HepG2 (cell line): ENCODE measurements around the gene ANKRD35. TPM values are rescaled to one million over a fixed set of nuclear protein-coding genes. Genes with fewer than 3 reads are reported as not detected.

Experiments
- FOXM1 ChIP-seq: sonication (generic); formaldehyde crosslinking; IDR thresholded peaks from 2 replicates; pipeline ENCODE4 v1.5.0; 2020; ENCODE audit warnings: missing genetic modification reagents
- GATA4 ChIP-seq: sonication (generic); IDR thresholded peaks from 2 replicates; pipeline ENCODE4 v1.6.1; 2016; ENCODE audit warnings: antibody characterized with exemption, low read depth, borderline replicate concordance
- HMGXB3 ChIP-seq: sonication (generic); formaldehyde crosslinking; IDR thresholded peaks from 2 replicates; pipeline ENCODE4 v1.4.0; 2020; ENCODE audit warnings: missing genetic modification reagents, borderline replicate concordance
- IKZF4 ChIP-seq: sonication (generic); formaldehyde crosslinking; IDR thresholded peaks from 2 replicates; pipeline ENCODE4 v1.5.1; 2020; ENCODE audit warnings: borderline replicate concordance, mild to moderate bottlenecking, low read depth, missing genetic modification reagents; ENCODE audit errors: not compliant biosample characterization
- ISL2 ChIP-seq: sonication (generic); formaldehyde crosslinking; IDR thresholded peaks from 2 replicates; pipeline ENCODE4 v1.5.0; 2020; ENCODE audit warnings: missing genetic modification reagents
- NFYB ChIP-seq: sonication (generic); formaldehyde crosslinking; IDR thresholded peaks from 2 replicates; pipeline ENCODE4 v1.4.0; 2020; ENCODE audit warnings: missing genetic modification reagents
- POLR2G ChIP-seq: fragments of 200-400 bp; formaldehyde crosslinking; IDR thresholded peaks from 2 replicates; pipeline ENCODE4 v1.6.1; 2018; ENCODE audit warnings: mild to moderate bottlenecking, low read depth, low read length, moderate library complexity
- SP2 ChIP-seq: sonication (generic); formaldehyde crosslinking; IDR thresholded peaks from 2 replicates; pipeline ENCODE4 v1.5.1; 2020; ENCODE audit warnings: mild to moderate bottlenecking, missing genetic modification reagents
- SYNCRIP ChIP-seq: fragments of 200-400 bp; formaldehyde crosslinking; IDR thresholded peaks from 2 replicates; pipeline ENCODE4 v1.6.1; 2018; ENCODE audit warnings: mild to moderate bottlenecking, low read depth, low read length; ENCODE audit not compliant: insufficient read depth
- ZNF253 ChIP-seq: sonication (generic); formaldehyde crosslinking; IDR thresholded peaks from 2 replicates; pipeline ENCODE4 v1.8.0; 2022; ENCODE audit warnings: mild to moderate bottlenecking, missing genetic modification reagents, borderline replicate concordance
- ZNF274 ChIP-seq: sonication (generic); formaldehyde crosslinking; IDR thresholded peaks from 2 replicates; pipeline ENCODE4 v1.5.1; 2020; ENCODE audit warnings: mild to moderate bottlenecking, missing genetic modification reagents
- ZNF354B ChIP-seq: sonication (generic); formaldehyde crosslinking; IDR thresholded peaks from 2 replicates; pipeline ENCODE4 v1.8.0; 2022; ENCODE audit warnings: mild to moderate bottlenecking, missing genetic modification reagents
- ZNF446 ChIP-seq: sonication (generic); formaldehyde crosslinking; IDR thresholded peaks from 2 replicates; pipeline ENCODE4 v1.5.0; 2020; ENCODE audit warnings: mild to moderate bottlenecking, missing genetic modification reagents
- ZNF746 ChIP-seq: sonication (generic); formaldehyde crosslinking; IDR thresholded peaks from 2 replicates; pipeline ENCODE4 v1.8.0; 2022; ENCODE audit warnings: mild to moderate bottlenecking, missing genetic modification reagents
- ZSCAN25 ChIP-seq: sonication (generic); formaldehyde crosslinking; IDR thresholded peaks from 2 replicates; pipeline ENCODE4 v1.8.0; 2022; ENCODE audit warnings: mild to moderate bottlenecking, missing genetic modification reagents
- ZSCAN31 ChIP-seq: sonication (generic); formaldehyde crosslinking; IDR thresholded peaks from 2 replicates; pipeline ENCODE4 v1.5.0; 2020; ENCODE audit warnings: low read depth, mild to moderate bottlenecking, missing genetic modification reagents
- polyA plus RNA-seq, 8 experiments: library from polyadenylated mRNA; depleted of rRNA in 3 of 8; stranded (reverse) in 7 of 8; unstranded in 1 of 8; fragments of >200 nt; fragmentation: Illumina TruSeq in 4 of 8; extraction: Trizol in 4 of 8; gene quantifications; 2 replicates each; pipeline versions ENCODE4 v1.2.1 to v1.2.3, GENCODE V29; 2011 to 2016; ENCODE audit warnings: low read depth in 4 of 8, missing spikeins in 1 of 8, mixed read lengths in 1 of 8; ENCODE audit not compliant: insufficient read depth in 1 of 8
- total RNA-seq, 5 experiments: library from RNA; depleted of rRNA; stranded (reverse); fragments of >200 nt; fragmentation: Illumina TruSeq; extraction: Trizol; gene quantifications; 2 replicates each; pipeline ENCODE4 v1.2.3, GENCODE V29; 2016; ENCODE audit warnings: low read depth in 1 of 5
- TF ChIP-seq, protein P1 (sequence below), 2 experiments: fragments of 450-650 bp in 1 of 2; sonication (generic) in 1 of 2; formaldehyde crosslinking; IDR thresholded peaks; 2 replicates each; pipeline versions ENCODE4 v1.5.0 to v1.8.0; 2020 to 2022; ENCODE audit warnings: mild to moderate bottlenecking in 1 of 2, missing genetic modification reagents in 1 of 2
- TF ChIP-seq, protein P2 (sequence below): sonication (generic); formaldehyde crosslinking; IDR thresholded peaks from 2 replicates; pipeline ENCODE4 v1.9.0; 2021; ENCODE audit warnings: mild to moderate bottlenecking, missing genetic modification reagents

The ANKRD35 gene
- total and polyA plus RNA-seq, 2 of the 13 experiments (the other 11 are each of a cell fraction or from before 2014, with no cell fraction given): 0.02 TPM; not detected in 1

DNA sequence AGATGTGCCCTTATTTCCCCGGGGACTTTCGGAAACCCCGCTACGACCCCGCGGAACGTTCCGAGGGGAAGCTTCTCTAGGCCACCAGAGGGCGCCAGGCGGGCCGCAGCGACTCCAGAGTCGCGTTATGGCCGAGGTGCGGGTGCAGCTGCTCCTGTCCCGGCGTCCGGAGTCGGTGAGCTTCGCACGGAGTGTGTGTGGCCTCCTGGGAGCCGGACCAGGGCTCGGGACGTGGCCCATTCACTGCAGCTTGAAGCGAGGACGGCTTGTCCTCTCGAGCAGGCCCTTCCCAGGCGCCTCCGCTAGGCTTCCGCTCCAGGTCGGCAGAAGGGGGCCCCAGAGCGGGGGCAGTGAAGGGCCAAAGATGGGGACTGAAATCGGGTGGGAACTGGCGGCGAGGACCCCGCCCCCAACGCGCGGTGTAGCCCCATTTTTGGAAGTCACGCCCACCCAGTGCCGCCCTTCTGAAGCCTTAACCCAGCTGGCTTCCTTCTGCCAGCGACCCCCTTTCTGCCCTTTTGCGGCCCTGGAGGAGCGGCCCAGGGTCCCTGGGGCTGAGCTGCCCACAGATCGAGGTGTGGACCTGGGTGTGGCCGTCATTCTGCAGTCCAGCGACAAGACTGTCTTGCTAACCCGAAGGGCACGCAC is 40.0 kb downstream of the ANKRD35 start, which contains the start of gene NUDT17 (continued):
- TF ChIP-seq HMGXB3 (CRISPR knock-in tag) (no peak), ZSCAN25 (no peak), POLR2G (peak; percentile 58; the same call in 1 of the 2 replicates), IKZF4 (CRISPR knock-in tag) (no peak), ZSCAN31 (0 out of 2 replicates have a peak, but pooled peaks have one; percentile 54), NFYB (0 out of 2 replicates have a peak, but pooled peaks have one; percentile 10), ZNF274 (CRISPR knock-in tag) (no peak), GATA4 (no peak), SP2 (CRISPR knock-in tag) (no peak), SYNCRIP (no peak), ZNF253 (no peak), ZNF746 (CRISPR knock-in tag) (0 out of 2 replicates have a peak, but pooled peaks have one; percentile 36), ZNF354B (CRISPR knock-in tag) (no peak), FOXM1 (CRISPR knock-in tag) (no peak), ZNF446 (CRISPR knock-in tag) (no peak), ISL2 (CRISPR knock-in tag) (0 out of 2 replicates have a peak, but pooled peaks have one; percentile 42)
- TF ChIP-seq, protein P1, sequence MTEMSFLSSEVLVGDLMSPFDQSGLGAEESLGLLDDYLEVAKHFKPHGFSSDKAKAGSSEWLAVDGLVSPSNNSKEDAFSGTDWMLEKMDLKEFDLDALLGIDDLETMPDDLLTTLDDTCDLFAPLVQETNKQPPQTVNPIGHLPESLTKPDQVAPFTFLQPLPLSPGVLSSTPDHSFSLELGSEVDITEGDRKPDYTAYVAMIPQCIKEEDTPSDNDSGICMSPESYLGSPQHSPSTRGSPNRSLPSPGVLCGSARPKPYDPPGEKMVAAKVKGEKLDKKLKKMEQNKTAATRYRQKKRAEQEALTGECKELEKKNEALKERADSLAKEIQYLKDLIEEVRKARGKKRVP (CRISPR knock-in tag; IDR thresholded peaks at IDR 0.05): no peak
- TF ChIP-seq, protein P2, sequence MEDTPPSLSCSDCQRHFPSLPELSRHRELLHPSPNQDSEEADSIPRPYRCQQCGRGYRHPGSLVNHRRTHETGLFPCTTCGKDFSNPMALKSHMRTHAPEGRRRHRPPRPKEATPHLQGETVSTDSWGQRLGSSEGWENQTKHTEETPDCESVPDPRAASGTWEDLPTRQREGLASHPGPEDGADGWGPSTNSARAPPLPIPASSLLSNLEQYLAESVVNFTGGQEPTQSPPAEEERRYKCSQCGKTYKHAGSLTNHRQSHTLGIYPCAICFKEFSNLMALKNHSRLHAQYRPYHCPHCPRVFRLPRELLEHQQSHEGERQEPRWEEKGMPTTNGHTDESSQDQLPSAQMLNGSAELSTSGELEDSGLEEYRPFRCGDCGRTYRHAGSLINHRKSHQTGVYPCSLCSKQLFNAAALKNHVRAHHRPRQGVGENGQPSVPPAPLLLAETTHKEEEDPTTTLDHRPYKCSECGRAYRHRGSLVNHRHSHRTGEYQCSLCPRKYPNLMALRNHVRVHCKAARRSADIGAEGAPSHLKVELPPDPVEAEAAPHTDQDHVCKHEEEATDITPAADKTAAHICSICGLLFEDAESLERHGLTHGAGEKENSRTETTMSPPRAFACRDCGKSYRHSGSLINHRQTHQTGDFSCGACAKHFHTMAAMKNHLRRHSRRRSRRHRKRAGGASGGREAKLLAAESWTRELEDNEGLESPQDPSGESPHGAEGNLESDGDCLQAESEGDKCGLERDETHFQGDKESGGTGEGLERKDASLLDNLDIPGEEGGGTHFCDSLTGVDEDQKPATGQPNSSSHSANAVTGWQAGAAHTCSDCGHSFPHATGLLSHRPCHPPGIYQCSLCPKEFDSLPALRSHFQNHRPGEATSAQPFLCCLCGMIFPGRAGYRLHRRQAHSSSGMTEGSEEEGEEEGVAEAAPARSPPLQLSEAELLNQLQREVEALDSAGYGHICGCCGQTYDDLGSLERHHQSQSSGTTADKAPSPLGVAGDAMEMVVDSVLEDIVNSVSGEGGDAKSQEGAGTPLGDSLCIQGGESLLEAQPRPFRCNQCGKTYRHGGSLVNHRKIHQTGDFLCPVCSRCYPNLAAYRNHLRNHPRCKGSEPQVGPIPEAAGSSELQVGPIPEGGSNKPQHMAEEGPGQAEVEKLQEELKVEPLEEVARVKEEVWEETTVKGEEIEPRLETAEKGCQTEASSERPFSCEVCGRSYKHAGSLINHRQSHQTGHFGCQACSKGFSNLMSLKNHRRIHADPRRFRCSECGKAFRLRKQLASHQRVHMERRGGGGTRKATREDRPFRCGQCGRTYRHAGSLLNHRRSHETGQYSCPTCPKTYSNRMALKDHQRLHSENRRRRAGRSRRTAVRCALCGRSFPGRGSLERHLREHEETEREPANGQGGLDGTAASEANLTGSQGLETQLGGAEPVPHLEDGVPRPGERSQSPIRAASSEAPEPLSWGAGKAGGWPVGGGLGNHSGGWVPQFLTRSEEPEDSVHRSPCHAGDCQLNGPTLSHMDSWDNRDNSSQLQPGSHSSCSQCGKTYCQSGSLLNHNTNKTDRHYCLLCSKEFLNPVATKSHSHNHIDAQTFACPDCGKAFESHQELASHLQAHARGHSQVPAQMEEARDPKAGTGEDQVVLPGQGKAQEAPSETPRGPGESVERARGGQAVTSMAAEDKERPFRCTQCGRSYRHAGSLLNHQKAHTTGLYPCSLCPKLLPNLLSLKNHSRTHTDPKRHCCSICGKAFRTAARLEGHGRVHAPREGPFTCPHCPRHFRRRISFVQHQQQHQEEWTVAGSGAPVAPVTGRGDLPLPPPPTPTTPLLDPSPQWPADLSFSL (CRISPR knock-in tag): no peak
